Measurements from ENCODE around the gene YWHAG.
"Not testable (repeated sequence)": the region's sequence is repeated elsewhere in the genome, so short reads cannot be mapped to it uniquely, and the experiment has no call there.

DNA sequence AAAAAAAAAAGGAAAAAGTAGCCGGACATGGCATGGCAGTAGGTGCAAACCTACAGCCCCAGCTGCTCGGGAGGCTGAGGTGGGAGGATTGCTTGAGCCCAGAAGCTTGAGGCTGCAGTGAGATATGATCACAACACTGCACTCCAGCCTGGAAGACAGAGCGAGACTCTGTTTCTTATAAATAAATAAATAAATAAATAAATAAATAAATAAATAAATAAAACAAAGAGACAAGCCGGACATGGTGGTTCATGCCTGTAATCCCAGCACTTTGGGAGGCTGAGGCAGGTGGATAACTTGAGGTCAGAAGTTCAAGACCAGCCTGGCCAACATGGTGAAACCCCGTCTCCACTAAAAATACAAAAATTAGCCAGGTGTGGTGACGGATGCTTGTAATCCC lies 44.1 kb downstream of the YWHAG start:
- TF ChIP-seq, protein P1, sequence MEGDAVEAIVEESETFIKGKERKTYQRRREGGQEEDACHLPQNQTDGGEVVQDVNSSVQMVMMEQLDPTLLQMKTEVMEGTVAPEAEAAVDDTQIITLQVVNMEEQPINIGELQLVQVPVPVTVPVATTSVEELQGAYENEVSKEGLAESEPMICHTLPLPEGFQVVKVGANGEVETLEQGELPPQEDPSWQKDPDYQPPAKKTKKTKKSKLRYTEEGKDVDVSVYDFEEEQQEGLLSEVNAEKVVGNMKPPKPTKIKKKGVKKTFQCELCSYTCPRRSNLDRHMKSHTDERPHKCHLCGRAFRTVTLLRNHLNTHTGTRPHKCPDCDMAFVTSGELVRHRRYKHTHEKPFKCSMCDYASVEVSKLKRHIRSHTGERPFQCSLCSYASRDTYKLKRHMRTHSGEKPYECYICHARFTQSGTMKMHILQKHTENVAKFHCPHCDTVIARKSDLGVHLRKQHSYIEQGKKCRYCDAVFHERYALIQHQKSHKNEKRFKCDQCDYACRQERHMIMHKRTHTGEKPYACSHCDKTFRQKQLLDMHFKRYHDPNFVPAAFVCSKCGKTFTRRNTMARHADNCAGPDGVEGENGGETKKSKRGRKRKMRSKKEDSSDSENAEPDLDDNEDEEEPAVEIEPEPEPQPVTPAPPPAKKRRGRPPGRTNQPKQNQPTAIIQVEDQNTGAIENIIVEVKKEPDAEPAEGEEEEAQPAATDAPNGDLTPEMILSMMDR (IDR thresholded peaks at IDR 0.05), result not testable (repeated sequence)
- TF ChIP-seq POLR2A (IDR thresholded peaks at IDR 0.05), result not testable (repeated sequence)
